ENCODE measurements around the gene GEMIN2. TPM values are rescaled to one million over a fixed set of nuclear protein-coding genes. Genes with fewer than 3 reads are reported as not detected.
"Not testable (repeated sequence)": the region's sequence is repeated elsewhere in the genome, so short reads cannot be mapped to it uniquely, and the experiment has no call there.

Gene GEMIN2
- total RNA-seq, 1 experiment from 2014 or later, result 45.6 TPM

GRCh38 chr14:39102265-39102968 is 11.7 kb upstream of the GEMIN2 start:
- H3K4me3 ChIP-seq, result peak overlapping the region; percentile 59
- peak in 1 of 2 experiments; percentile 33 for DNase-seq (ENCODE audit: low read depth in 1 of 2, low spot score in 2 of 2)
- H3K36me3 ChIP-seq, result 0 out of 2 replicates have a peak, but pooled peaks cover 3% of the 10 kb centered on the region
- no peaks in the 10 kb centered on the region for H3K27me3 ChIP-seq (replicated peaks)
- H3K9me3 ChIP-seq (replicated peaks), result no peaks in the 10 kb centered on the region
- H3K4me1 ChIP-seq (replicated peaks), result peaks cover 5% of the 10 kb centered on the region
- H3K27ac ChIP-seq, result peak overlapping the region; percentile 82

DNA sequence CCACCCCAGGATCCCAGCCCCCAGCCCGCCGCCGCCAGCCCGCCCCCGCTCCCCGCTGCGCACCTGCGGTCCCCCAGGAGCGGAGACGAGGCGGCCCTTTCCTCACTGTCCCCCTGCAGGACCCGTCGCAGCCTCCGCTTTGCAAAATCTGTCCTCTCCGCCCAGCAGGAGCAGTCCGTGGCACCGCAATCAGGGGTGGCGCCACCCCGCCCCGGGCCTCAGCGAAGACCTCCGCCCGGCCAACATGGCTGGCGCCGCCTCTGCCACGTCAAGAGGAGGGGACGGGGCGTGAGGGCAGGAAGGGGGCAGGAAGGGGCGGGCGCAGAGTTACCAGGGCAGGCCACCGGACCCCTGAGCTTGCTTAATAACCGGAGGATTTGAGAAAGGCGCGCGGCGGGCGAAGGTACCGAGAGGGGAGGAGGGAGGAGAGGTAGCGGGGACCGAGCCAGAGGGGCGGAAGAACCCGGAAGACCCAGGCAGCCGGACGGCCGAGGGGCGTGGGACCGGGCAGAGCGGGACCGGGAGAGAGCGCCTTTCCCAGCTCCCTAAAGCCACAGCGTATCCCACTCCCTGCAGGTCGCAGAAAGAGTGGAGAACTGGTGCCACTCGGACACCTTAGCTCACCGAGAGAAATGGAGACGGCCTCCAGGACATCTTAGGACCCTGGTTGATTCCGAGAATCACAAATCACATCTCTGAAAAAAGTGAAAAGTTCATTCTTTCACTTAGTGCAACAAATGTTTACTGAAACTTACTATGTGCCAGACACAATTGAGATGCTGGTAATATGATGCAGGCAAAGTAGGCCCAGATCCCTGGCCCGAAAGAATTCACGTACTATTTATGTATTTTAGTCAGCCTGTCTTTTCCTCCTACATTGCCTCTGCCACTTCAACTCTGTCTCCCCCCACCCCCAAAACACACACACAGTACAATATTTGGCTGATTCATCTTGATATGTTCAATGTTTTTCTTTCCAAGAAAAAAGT is 10.9 kb upstream of the GEMIN2 start, which contains the start of gene SEC23A:
SEC23A (minus strand) TSS at position 267 of the 989 bp plus-strand sequence. CDS start 7,117 bp downstream, outside the sequence.
- Histone ChIP-seq H3K4me1 (replicated peaks) (peaks cover 5% of the 10 kb centered on the region), H3K27me3 (replicated peaks) (no peaks in the 10 kb centered on the region), H3K36me3 (0 out of 2 replicates have a peak, but pooled peaks cover 3% of the 10 kb centered on the region), H3K27ac (peak within 1 kb of the TSS; percentile 82), H3K9me3 (replicated peaks) (no peaks in the 10 kb centered on the region), H3K4me3 (peak within 1 kb of the TSS; percentile 59)
- DNase-seq (ENCODE audit: low read depth in 1 of 2, low spot score in 2 of 2), result peak; percentile 80 to 87

GRCh38 chr14:39104078-39104801 is 9.9 kb upstream of the GEMIN2 start:
- H3K27me3 ChIP-seq (replicated peaks); DNase-seq (ENCODE audit: low read depth in 1 of 2, low spot score in 2 of 2); H3K9me3 ChIP-seq (replicated peaks); H3K4me1 ChIP-seq (replicated peaks); H3K27ac ChIP-seq; H3K36me3 ChIP-seq: not testable (repeated sequence)
- H3K4me3 ChIP-seq, result peak overlapping the region; percentile 59

DNA sequence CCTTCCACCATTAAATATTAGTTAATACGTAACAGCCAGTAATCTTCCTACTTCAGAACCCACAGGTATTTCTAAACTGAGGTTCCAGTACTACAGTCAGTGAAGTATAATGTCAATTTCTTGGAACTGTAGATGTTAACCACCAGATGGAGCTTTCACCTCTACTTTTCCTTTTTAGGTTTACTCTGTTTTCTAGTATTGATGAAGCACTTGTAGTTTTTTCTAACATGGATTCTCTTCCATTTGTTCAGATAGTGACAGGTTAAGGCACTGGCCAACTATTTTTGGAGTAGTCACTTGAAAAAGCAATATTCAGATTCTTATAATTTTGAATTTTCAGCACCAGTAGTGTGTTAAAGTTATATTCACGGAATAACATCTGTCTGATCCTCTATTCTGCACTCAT is 6.5 kb upstream of the GEMIN2 start:
- peak in 1 of 2 experiments; percentile 14 for DNase-seq (ENCODE audit: low read depth in 1 of 2, low spot score in 2 of 2)
- Histone ChIP-seq H3K36me3 (0 out of 2 replicates have a peak, but pooled peaks cover 3% of the 10 kb centered on the region), H3K27me3 (replicated peaks) (no peaks in the 10 kb centered on the region), H3K9me3 (replicated peaks) (no peaks in the 10 kb centered on the region), H3K4me3 (no peak overlapping the region), H3K4me1 (replicated peaks) (peaks cover 5% of the 10 kb centered on the region), H3K27ac (no peak overlapping the region)

GRCh38 chr14:39108791-39109190 is 5.3 kb upstream of the GEMIN2 start:
- DNase-seq (ENCODE audit: low read depth in 1 of 2, low spot score in 2 of 2), result no peak
- no peak overlapping the region for H3K27ac ChIP-seq
- H3K4me1 ChIP-seq (replicated peaks), result peaks cover 7% of the 10 kb centered on the region
- no peaks in the 10 kb centered on the region for H3K27me3 ChIP-seq (replicated peaks)
- H3K36me3 ChIP-seq, result no peaks in the 10 kb centered on the region
- H3K9me3 ChIP-seq (replicated peaks), result no peaks in the 10 kb centered on the region
- no peak overlapping the region for H3K4me3 ChIP-seq

DNA sequence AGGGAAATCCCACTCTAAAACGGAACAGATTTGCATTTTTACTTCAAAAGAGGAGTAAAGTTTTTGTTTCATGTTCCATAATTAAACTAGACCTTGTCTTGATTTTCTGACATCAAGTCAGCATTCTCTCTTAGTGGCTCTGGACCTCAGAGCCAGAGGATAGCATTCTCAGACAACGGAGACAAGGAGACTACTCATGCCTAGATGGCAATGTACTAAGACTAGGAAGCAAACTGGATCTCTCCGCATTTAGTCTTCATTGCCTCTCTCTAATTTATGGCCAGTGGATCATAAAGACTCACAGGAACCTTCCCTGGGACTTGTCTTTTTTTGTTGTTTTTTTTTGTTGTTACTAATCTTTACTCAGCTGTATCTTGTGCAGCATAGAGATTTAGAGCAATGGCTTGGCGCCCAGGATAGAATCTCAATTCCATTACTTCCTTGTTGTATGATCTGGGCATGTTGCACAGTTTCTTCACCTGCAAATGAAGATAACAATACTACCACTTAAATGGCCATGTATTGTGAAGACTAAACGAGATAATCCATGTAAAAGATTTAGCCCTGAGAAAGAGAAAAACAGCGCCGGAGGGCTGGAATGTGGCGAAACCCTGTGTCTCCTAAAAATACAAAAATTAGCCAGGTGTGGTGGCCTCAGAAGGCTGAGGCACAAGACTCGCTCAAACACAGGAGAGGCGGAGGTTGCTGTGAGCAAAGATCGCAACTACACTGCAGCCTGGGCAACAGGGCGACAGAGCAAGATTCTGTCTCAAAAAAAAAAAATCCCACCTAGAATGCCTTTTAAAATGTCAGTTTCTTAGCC is 4.0 kb upstream of the GEMIN2 start:
- Histone ChIP-seq H3K9me3 (replicated peaks) (no peaks in the 10 kb centered on the region), H3K27me3 (replicated peaks) (no peaks in the 10 kb centered on the region), H3K36me3 (no peaks in the 10 kb centered on the region), H3K27ac (no peak overlapping the region), H3K4me1 (replicated peaks) (peaks cover 10% of the 10 kb centered on the region), H3K4me3 (peak overlapping the region; percentile 9; the same call in 1 of the 2 replicates)
- DNase-seq (ENCODE audit: low read depth in 1 of 2, low spot score in 2 of 2), result no peak

GRCh38 chr14:39113685-39114072 is 444 bp upstream of the GEMIN2 start:
- Histone ChIP-seq H3K4me3 (peak overlapping the region; percentile 63), H3K4me1 (replicated peaks) (peaks cover 10% of the 10 kb centered on the region), H3K27me3 (replicated peaks) (no peaks in the 10 kb centered on the region), H3K27ac (peak overlapping the region; percentile 50), H3K36me3 (peaks cover 7% of the 10 kb centered on the region), H3K9me3 (replicated peaks) (no peaks in the 10 kb centered on the region)
- DNase-seq (ENCODE audit: low read depth in 1 of 2, low spot score in 2 of 2), result no peak

GRCh38 chr14:39122330-39123138 is 8.4 kb downstream of the GEMIN2 start:
- no peaks in the 10 kb centered on the region for H3K4me1 ChIP-seq (replicated peaks)
- no peaks in the 10 kb centered on the region for H3K27me3 ChIP-seq (replicated peaks)
- no peak for DNase-seq (ENCODE audit: low read depth in 1 of 2, low spot score in 2 of 2)
- no peaks in the 10 kb centered on the region for H3K9me3 ChIP-seq (replicated peaks)
- peaks cover 26% of the 10 kb centered on the region for H3K36me3 ChIP-seq
- no peak overlapping the region for H3K4me3 ChIP-seq
- no peak overlapping the region for H3K27ac ChIP-seq

GRCh38 chr14:39137835-39138234 is 23.7 kb downstream of the GEMIN2 start:
- not testable (repeated sequence) for DNase-seq (ENCODE audit: low read depth in 1 of 2, low spot score in 2 of 2); H3K4me3 ChIP-seq; H3K27ac ChIP-seq; H3K4me1 ChIP-seq (replicated peaks); H3K27me3 ChIP-seq (replicated peaks); H3K9me3 ChIP-seq (replicated peaks)
- H3K36me3 ChIP-seq, result peaks cover 35% of the 10 kb centered on the region

DNA sequence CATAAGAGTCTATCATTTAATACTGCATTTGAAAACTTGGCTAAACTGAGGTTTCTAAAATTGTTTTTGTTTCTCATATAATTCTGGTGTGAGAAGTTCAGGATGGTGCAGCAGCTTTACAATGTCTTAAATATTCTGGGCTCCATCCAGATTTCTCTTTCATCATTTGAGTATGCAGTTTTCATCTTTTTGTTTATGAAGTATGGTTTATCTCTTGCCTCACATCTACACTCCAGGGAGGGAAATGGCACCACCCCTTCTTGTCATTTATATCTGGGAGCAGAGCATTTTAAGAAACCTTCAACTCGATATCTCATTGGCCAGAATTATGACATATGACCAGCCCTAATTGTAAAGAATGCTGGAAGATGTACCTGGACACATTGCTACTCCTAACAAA is 24.3 kb downstream of the GEMIN2 start:
- H3K4me3 ChIP-seq, result no peak overlapping the region
- H3K9me3 ChIP-seq (replicated peaks), result no peaks in the 10 kb centered on the region
- H3K27ac ChIP-seq, result no peak overlapping the region
- no peaks in the 10 kb centered on the region for H3K4me1 ChIP-seq (replicated peaks)
- no peaks in the 10 kb centered on the region for H3K27me3 ChIP-seq (replicated peaks)
- DNase-seq (ENCODE audit: low read depth in 1 of 2, low spot score in 2 of 2), result no peak
- H3K36me3 ChIP-seq, result peaks cover 35% of the 10 kb centered on the region

DNA sequence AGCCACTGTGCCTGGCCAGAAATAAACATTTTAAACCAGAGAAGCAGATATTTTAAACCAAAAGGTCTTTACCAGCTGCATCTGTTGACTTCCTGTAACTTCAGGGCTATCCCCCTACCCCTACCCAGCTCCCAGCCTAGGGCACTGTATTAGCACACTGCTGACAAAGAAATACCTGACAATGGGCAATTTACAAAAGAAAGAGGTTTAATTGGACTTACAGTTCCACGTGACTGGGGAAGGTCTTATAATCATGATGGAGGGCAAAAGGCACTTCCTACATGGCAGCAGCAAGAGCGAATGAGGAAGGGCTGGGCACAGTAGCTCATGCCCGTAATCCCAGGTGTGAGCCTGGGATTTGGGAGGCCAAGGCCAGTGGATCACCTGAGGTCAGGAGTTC is 26.0 kb downstream of the GEMIN2 start:
- no peak for DNase-seq (ENCODE audit: low read depth in 1 of 2, low spot score in 2 of 2)
- no peaks in the 10 kb centered on the region for H3K4me1 ChIP-seq (replicated peaks)
- no peak overlapping the region for H3K4me3 ChIP-seq
- H3K9me3 ChIP-seq (replicated peaks), result no peaks in the 10 kb centered on the region
- H3K36me3 ChIP-seq, result peaks cover 21% of the 10 kb centered on the region
- H3K27me3 ChIP-seq (replicated peaks), result no peaks in the 10 kb centered on the region
- H3K27ac ChIP-seq, result no peak overlapping the region

DNA sequence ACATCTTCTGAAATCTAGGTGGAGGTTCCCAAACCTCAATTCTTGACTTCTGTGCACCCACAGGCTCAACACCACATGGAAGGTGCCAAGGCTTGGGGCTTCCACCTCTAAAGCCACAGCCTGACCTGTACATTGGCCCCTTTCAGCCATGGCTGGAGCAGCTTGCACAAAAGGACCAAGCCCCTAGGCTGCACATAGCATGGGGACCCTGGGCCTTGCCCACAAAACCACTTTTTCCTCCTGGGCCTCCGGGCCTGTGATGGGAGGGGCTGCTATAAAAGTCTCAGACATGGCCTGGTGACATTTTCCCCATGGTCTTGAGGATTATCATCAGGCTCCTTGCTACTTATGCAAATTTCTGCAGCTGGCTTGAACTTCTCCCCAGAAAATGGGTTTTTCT is 27.5 kb downstream of the GEMIN2 start:
- H3K9me3 ChIP-seq (replicated peaks); H3K27ac ChIP-seq; H3K4me1 ChIP-seq (replicated peaks); H3K27me3 ChIP-seq (replicated peaks); H3K4me3 ChIP-seq; DNase-seq (ENCODE audit: low read depth in 1 of 2, low spot score in 2 of 2): not testable (repeated sequence)
- H3K36me3 ChIP-seq, result peaks cover 12% of the 10 kb centered on the region

Measured in SJSA1 (cell line).